Lower leg skin (tissue), 4 donors: ENCODE results near the gene RITA1. TPM values are rescaled to one million over a fixed set of nuclear protein-coding genes. Genes with fewer than 3 reads are reported as not detected.

Source experiments
- DNase-seq, 2 donors: peaks; one replicate each; pipeline ENCODE4 v3.0.0-alpha.2; 2019; ENCODE audit warnings: low spot score in 2 of 2
- H3K4me3 ChIP-seq: fragments of 200-600 bp; sonication (generic); 2 replicates; pipeline ENCODE4 v1.5.1; 2017; ENCODE audit warnings: mild to moderate bottlenecking, low read depth; ENCODE audit not compliant: poor library complexity, severe bottlenecking
- CTCF ChIP-seq, 3 donors: fragments of 450-650 bp; IDR thresholded peaks; one replicate each; pipeline ENCODE4 v1.5.1; 2016; ENCODE audit warnings: antibody characterized with exemption in 3 of 3, mild to moderate bottlenecking in 3 of 3, moderate library complexity in 2 of 3
- POLR2A ChIP-seq, 2 donors: fragments of 450-650 bp; IDR thresholded peaks; one replicate each; pipeline ENCODE4 v1.6.1; 2016 to 2017; ENCODE audit warnings: antibody characterized with exemption in 2 of 2, mild to moderate bottlenecking in 1 of 2, moderate library complexity in 1 of 2
- whole genome bisulfite sequencing, 2 donors: methylation state at CpG; one replicate each; pipeline ENCODE4 v1.1.5; 2018; 5-methylcytosine and 5-hydroxymethylcytosine counted together
- intact Hi-C: fragments of 100-400 bp; cut with DNase I; formaldehyde crosslinking; loops from one replicate; pipeline ENCODE4 v1.15.0; 2023; ENCODE audit warnings: low total_unique reads
- total RNA-seq, 4 donors: library from RNA; depleted of rRNA; stranded (reverse); fragments of >200 nt; gene quantifications; one replicate each; pipeline ENCODE4 v1.1.0, GENCODE V29; 2016

Gene RITA1
- total RNA-seq, 4 donors from 2014 or later: 14.5 to 25.8 (median 18.8) TPM

DNA sequence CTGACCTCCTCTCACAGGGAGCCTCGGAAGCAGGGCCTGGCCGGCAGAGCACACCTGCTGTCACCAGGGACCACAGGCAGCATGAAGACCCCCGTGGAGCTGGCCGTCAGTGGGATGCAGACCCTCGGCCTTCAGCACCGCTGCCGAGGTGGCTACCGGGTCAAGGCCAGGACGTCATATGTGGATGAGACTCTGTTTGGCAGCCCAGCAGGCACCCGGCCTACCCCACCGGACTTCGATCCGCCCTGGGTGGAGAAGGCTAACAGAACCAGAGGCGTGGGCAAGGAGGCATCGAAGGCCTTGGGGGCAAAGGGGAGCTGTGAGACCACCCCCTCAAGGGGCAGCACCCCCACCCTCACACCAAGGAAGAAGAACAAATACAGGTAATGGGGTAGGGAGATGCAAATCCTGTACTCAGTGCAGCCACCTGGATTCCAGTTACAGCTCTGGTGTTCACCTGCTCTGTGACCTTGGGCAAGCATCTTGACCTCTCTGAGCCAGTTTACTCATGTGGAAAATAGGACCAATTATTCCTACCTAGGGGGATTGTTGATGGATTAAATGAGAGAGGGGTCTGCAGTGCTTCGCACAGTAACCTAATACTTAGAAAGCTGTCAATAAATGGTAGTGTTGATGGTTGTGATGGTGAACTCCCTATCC lies 1.3 kb downstream of the RITA1 start:
- intact Hi-C loops: no loop called here
- no peak overlapping the region for H3K4me3 ChIP-seq
- TF ChIP-seq POLR2A (IDR thresholded peaks at IDR 0.05): no peak
- no peak for TF ChIP-seq CTCF (IDR thresholded peaks at IDR 0.05)
- no peak for DNase-seq
- WGBS, 2 donors: 72 to 81% methylated on average over 16 of the region's 16 CpGs

DNA sequence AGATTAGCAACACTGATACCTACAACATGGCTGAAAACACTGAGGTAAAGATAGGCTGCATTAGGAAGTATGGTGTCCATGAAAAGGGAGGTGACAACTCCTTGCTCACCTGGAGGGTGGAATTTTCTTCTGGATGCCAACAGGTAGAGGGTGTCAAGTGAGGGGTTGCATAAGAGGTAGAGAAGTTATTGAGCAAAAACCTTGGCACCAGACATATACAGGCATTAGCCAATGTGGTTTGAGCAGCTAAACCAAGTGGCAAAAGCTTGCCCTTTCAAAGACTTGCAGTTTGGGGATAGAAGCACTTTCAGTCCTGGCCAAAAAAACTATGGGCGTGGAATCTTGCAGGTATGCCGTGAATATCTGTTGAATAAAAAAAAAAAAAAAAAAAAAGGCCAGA lies 3.8 kb downstream of the RITA1 start:
- no peak for DNase-seq
- no peak for TF ChIP-seq CTCF (IDR thresholded peaks at IDR 0.05)
- no peak for TF ChIP-seq POLR2A (IDR thresholded peaks at IDR 0.05)
- intact Hi-C loops: no loop called here
- no peak overlapping the region for H3K4me3 ChIP-seq
- WGBS, 2 donors: 70 to 82% methylated on average over 2 of the region's 2 CpGs

GRCh38 chr12:113190761-113191160 lies 5.2 kb downstream of the RITA1 start:
- intact Hi-C loops: loop anchor here (10.0 kb wide), 1 partner anchor 144 kb away; the partner anchor contains the start of gene SLC8B1
- TF ChIP-seq CTCF (IDR thresholded peaks at IDR 0.05) (no peak), POLR2A (IDR thresholded peaks at IDR 0.05) (no peak)
- WGBS, 2 donors: 84 to 92% methylated on average over 4 of the region's 4 CpGs

DNA sequence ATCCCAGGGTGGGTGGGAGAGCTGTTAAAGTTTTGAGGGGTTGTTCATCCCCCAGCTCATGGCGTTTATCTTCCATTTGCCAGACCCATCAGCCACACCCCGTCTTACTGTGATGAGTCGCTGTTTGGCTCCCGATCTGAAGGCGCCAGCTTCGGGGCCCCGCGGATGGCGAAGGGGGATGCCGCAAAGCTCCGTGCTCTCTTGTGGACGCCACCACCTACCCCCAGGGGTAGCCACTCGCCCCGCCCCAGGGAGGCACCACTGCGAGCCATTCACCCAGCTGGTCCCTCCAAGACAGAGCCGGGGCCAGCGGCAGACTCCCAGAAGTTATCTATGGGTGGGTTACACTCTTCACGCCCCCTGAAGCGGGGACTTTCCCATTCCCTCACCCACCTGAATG lies 5.7 kb downstream of the RITA1 start:
- WGBS, 2 donors: 81 to 84% methylated on average over 19 of the region's 19 CpGs
- DNase-seq: no peak
- intact Hi-C loops: loop anchor here (10.0 kb wide), 1 partner anchor 144 kb away; the partner anchor contains the start of gene SLC8B1
- no peak overlapping the region for H3K4me3 ChIP-seq
- no peak for TF ChIP-seq POLR2A (IDR thresholded peaks at IDR 0.05)
- no peak for TF ChIP-seq CTCF (IDR thresholded peaks at IDR 0.05)

More at GRCh38 chr12:113190761-113191160, 5.2 kb downstream of the RITA1 start:
- no peak for DNase-seq
- no peak overlapping the region for H3K4me3 ChIP-seq

- TF ChIP-seq POLR2A (IDR thresholded peaks at IDR 0.05): no peak
- TF ChIP-seq CTCF (IDR thresholded peaks at IDR 0.05): no peak
- intact Hi-C loops: loop anchor here (10.0 kb wide), 1 partner anchor 140 kb away; the partner anchor contains the start of gene SLC8B1
- no peak overlapping the region for H3K4me3 ChIP-seq
- 80 to 85% methylated on average over 3 to 4 of the region's 4 CpGs for WGBS, 2 donors
- DNase-seq: no peak
Observed at GRCh38 chr12:113194971-113195391, 9.5 kb downstream of the RITA1 start.
